D721Med (cell line): ENCODE data around the gene RNF112.

ENCODE experiments used
- DNase-seq: peaks from one replicate; pipeline ENCODE4 v3.0.0; 2011; ENCODE audit warnings: low spot score; ENCODE audit not compliant: insufficient read length
- FAIRE-seq: peaks from 2 replicates; lab custom pipeline; 2011; peaks lifted over from hg19 to GRCh38; lab: Jason Lieb, UNC
- TF ChIP-seq, protein P1 (sequence below): IDR thresholded peaks from 2 replicates; pipeline ENCODE4 v1.5.1; 2012; ENCODE audit warnings: mild to moderate bottlenecking, control low read depth; ENCODE audit not compliant: insufficient read depth; ENCODE audit errors: missing control alignments

The RNF112 gene, protein sequence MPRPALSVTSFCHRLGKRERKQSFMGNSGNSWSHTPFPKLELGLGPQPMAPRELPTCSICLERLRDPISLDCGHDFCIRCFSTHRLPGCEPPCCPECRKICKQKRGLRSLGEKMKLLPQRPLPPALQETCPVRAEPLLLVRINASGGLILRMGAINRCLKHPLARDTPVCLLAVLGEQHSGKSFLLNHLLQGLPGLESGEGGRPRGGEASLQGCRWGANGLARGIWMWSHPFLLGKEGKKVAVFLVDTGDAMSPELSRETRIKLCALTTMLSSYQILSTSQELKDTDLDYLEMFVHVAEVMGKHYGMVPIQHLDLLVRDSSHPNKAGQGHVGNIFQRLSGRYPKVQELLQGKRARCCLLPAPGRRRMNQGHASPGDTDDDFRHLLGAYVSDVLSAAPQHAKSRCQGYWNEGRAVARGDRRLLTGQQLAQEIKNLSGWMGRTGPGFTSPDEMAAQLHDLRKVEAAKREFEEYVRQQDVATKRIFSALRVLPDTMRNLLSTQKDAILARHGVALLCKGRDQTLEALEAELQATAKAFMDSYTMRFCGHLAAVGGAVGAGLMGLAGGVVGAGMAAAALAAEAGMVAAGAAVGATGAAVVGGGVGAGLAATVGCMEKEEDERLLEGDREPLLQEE

GRCh38 chr17:19410875-19411620, at the start of gene RNF112:
RNF112 (plus strand) TSS chr17:19411232; CDS start chr17:19411409, 177 bp downstream.
- DNase-seq = no peak
- TF ChIP-seq, protein P1, sequence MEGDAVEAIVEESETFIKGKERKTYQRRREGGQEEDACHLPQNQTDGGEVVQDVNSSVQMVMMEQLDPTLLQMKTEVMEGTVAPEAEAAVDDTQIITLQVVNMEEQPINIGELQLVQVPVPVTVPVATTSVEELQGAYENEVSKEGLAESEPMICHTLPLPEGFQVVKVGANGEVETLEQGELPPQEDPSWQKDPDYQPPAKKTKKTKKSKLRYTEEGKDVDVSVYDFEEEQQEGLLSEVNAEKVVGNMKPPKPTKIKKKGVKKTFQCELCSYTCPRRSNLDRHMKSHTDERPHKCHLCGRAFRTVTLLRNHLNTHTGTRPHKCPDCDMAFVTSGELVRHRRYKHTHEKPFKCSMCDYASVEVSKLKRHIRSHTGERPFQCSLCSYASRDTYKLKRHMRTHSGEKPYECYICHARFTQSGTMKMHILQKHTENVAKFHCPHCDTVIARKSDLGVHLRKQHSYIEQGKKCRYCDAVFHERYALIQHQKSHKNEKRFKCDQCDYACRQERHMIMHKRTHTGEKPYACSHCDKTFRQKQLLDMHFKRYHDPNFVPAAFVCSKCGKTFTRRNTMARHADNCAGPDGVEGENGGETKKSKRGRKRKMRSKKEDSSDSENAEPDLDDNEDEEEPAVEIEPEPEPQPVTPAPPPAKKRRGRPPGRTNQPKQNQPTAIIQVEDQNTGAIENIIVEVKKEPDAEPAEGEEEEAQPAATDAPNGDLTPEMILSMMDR = no peak
- FAIRE-seq = no peak

GRCh38 chr17:19361326-19361725, 49.7 kb upstream of the RNF112 start:
- FAIRE-seq (no peak), DNase-seq (no peak)
- TF ChIP-seq, protein P1 = no peak

- DNase-seq (no peak), FAIRE-seq (no peak)
- TF ChIP-seq, protein P1 = no peak
These were observed 49.1 kb upstream of the RNF112 start for GRCh38 chr17:19361944-19362276.

DNA sequence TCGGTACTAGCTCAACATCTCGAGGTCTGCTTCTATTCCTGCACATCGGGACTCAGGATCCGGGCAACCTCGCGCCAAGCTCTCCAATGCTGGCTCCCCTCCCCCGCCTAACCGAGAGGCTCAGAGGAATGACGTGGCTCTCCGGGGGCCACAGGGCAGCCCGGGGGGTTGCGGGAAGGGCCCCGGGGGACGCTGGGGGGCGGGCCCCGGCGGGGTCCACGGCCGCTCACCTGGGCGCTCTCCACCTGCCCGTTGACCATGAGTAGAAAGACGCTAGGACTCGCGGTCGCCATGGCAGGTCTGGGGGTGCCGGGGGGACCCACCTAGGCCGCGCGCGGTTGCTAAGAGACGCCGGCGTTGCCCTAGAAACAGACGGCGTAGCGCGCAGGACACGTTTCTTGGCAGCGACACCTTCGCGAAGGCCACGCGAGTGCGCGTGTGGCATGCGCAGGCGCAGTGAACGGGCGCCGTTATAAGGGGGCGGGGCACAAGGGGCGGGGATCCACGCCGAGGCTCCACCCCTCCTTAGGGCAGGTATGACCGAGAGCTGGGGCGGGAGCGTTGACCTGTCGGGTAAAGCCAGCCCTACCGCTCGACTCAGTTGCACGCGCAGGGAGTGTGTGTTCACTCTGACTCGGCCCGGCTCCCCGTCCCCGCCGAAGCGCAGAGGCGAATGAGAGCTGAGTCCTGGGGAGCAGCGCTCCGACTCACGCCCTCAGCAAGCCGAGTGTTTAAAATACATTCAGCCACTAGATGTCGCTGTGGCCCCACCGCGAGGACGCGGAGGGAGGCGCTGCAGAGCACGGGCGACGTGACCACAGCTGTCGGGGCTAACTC, 48.5 kb upstream of the RNF112 start, which contains the start of gene B9D1:
TSS of gene B9D1 (minus strand) at position 447 of the 837 bp plus-strand sequence. CDS start at position 293, 154 bp downstream.
- no peak for FAIRE-seq
- peak; percentile 97 for DNase-seq
- TF ChIP-seq, protein P1 = peak; percentile 67

DNA sequence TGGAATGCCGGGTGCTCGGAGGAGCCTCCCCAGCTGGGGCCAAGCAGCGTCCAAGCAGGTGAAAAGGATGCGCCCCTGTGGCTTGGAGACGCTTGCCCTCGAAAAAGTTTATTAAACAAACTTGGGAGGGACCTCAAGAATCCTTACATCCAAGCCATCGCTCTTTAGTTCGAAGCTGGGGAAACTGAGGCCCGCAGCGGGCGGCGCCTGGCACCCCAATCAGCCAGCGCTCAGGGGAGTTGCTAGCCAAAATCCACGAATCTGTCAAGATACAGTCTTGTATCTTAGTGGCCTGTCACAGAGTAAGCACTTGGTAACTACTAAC, 48.0 kb upstream of the RNF112 start:
- DNase-seq = no peak
- TF ChIP-seq, protein P1 = no peak
- no peak for FAIRE-seq

- TF ChIP-seq, protein P1 = no peak
- DNase-seq (no peak), FAIRE-seq (no peak)
These were observed 47.5 kb upstream of the RNF112 start for GRCh38 chr17:19363460-19364035.
